Anterior cingulate cortex (tissue), 58 donors: ENCODE results near the gene NUMB.

Source experiments
- DNase-seq, 58 donors: peaks; one replicate each; lab custom pipeline; 2025; lab: John Stamatoyannopoulos, UW

NUMB gene

DNA sequence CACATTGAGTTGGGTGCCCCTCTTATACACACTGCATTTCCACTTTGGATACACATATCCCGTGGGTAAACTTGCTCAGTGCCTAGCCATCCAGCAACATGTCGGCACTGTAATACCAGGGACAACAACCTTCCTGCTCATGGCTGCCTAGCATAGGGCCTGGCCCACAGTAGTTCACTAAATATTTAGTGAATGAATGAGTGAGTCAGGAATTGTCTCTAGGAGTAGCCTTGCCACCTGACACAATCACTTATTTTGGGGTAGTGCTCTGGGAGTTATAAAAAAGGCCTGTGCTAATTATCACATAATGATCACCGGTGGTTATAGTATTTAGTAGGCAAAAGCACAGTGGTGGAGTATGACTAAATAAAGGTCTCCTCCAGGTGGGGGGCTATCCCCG, 8.5 kb upstream of the NUMB start:
- no peak for DNase-seq

DNA sequence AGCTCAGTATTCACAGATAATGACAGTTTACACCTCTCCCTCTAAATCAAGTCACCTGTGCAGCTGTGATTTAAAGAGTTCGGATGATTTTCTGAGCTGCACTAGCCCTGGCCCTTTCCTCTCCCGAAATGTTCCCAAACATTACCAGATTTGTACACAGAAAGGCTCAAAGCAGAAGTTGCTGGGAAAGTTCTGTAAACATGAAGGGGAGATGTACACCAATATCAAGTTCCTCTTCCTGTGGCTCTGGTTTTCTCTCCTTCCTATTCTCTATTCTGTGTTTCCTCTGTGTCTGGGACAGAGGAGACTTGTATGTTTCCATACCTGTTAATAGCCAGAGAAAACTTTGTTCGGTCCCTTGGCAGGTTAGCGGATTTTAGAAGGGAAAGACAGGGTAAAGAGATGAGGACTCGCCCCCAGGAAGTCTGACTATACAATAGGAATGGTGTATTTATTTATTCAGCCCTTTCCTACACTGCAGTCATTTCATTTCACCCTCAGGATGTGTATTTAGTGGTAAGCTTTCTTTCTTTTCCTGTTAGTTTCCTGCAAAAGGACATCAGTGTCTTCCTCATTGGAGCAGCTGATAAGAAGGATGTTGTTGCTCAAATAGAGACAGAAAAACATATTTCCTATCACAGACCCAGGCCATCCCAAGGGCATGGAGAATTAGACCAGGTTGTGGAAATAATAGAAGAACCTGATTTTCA, 7.6 kb upstream of the NUMB start:
- peak in 1 of 58 donors; percentile 38 for DNase-seq

GRCh38 chr14:73463411-73463810, 5.1 kb upstream of the NUMB start:
- DNase-seq = peak in 8 of 58 donors; percentile 5 to 47 (median 18)

DNA sequence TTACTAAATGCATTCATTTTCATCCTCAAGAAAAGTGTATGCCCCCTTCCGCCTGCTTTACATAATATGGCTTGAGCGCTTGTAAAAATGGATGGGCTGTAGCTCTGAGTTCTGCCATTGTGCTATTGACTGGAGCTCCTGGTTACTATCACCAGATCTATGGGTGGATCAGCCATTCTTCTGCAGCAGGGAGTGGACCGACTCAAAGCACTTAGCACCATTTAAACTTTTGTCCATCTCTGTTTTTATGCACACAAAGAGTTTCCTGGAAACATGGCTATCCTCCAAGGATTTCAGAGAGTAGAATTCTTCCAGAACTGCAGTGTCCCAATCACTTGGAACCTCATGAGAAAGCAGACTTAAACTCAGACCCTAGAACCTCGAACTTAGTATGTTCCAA, 4.5 kb upstream of the NUMB start:
- no peak for DNase-seq

DNA sequence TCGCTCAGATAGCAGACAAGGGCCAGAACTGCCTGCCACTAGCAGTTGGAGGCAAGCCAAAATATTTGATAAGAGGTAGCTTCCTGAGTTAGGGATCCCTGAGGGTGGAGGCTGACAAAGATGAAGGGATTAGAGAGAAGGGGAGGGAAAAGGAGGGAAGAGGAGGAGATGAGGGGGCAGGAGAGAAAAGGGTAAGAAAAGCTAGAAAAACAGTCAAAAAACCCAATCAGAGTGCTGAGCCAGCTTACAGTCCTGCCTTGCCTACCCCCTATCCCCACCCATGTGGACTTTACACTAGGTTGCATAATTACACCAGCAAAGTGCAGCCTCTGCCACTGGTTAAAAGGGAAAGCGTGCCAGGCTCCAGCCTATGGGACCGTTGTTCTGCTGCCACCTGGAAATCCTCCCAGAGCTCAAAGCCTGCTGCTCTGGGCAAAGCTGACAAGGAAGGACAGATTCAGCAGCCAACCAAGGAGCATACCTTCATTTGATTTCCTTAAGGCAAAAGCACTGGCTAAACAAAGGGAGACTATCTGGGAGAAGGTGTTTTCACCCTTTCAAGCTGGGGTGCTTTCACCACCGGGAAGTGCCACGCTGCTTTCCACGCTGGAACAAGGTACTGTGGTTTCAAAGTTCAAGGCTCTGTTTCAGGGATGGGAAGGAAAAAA, 3.8 kb upstream of the NUMB start:
- DNase-seq = peak in 51 of 58 donors; percentile 6 to 82 (median 55)

DNA sequence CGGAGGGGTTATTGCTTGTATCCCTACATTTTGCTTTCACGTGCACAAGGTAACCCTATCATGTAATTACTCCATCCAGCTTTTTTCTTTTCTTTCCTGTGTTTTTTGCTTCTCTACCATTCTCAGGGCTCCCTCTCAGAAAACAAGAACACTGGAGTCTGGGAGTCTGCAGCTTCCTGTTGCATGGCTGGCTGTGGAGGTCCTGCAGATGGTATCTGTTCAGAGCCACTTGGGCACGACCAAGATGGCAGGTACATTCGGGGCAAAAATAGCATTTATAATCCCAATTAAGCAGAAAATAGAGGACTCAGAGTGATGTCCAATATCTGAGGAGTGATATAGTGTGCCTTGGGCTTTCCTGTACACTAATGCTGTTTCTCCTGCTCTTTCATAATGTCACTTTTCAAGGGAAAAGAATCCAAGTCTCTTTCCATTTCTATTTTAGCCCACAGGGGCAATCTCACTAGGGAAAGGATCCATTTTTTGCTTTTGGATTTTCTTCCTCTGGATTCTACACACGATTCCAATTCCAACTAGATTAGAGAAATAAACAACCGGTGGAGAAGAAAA, 3.2 kb upstream of the NUMB start:
- DNase-seq = no peak

GRCh38 chr14:73460691-73461127, 2.4 kb upstream of the NUMB start:
- DNase-seq = peak in 3 of 58 donors; percentile 10 to 50 (median 25)

GRCh38 chr14:73459959-73460358, 1.6 kb upstream of the NUMB start:
- DNase-seq = peak in 1 of 58 donors; percentile 12

- peak in 10 of 58 donors; percentile 16 to 76 (median 43) for DNase-seq
Observed at GRCh38 chr14:73457924-73458182, 493 bp downstream of the NUMB start.

DNA sequence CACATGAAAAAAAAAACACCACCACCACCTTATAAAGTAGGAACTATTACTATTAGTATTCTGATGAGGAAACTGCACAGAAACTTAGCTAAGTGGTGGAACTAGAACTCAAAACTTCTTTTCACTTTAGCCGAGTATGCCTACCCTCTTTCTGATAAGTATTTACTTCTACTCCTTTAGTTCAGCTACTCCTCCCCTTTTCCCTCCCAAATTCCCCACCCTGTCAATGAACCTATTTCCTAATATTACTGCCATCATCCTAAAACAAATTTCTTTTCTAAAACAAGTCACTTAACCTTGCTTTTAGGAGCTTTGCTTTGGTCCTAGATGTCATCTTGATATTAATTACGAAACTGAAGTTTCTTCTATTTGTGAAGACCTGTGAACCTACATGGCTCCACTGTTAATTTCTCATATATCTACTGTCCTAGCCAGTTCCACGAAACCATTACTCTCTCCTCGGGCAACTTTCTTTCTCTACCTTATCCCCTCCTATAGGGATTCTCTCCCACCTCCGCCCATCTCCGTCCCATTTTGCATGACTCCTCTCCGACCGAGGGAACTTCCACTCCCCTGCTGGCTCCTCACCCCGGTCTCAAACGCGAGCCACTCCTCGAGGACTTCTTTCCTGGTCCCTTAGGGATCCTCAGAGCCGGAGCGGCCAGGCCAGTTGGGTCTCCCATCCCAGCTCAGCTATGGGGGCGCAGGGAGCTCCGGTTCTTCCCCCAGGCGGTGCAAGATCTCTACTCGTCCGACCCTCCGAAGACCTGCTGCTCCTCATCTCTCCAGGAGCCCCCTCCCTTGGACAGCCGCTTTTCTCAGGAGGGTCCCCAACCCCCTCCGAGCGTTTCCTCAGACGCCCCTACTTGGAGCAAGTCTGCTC, 1.1 kb downstream of the NUMB start:
- DNase-seq = peak in 20 of 58 donors; percentile 14 to 57 (median 34)

- DNase-seq = no peak
Observed at GRCh38 chr14:73455294-73455693, 3.1 kb downstream of the NUMB start.

DNA sequence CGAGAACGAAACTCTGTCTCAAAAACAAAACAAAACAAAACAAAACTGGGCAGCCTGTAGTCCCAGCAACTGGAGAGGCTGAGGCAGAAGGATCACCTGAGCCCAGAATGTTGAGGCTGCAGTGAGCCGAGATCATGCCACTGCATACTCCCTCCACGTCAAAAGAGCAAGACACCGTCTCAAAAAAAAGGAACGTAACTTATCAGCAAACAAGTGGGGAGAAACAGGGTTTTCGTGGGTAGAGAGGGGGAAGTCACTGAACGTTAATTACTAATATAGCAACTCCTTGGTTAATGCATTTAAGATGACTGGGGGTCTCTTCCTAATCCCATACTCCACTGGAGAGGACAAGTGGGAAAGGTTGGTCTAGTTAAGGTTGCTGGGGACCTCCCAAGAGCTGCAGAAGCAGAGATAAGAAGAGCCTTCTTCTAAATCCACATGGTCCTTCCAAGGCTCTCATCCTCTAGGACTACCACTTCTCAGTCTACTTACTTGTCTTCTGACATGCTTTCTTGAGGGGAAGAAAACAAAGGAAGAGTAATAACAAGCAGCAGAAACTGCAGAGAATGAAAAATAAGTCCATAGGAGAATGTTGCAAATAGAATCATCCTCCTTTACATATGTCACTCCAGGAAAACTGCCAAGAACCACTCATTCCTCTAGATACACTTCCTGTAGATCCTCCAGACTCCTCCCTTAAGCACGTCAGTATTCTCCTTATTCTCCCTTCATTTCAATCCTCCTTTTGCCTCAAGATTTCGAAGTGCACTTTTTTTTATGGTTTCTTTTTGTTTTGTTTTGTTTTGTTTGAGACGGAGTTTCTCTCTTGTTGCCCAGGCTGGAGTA, 5.8 kb downstream of the NUMB start:
- DNase-seq = peak in 2 of 58 donors; percentile 21 to 26

DNA sequence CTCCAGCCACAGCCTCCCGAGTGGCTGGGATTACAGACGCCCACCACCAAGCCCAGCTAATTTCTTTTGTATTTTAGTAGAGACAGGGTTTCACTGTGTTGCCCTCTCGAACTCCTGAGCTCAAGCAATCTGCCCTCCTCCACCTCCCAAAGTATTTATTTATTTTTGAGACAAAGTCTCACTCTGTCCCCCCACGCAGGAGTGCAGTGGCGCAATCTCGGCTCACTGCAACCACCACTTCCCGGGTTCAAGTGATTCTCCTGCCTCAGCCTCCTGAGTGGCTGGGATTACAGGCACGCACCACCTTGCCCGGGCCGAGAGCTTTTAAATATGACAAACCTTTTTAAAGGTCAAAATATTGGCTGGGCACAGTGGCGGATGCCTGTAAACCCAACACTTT, 14.6 kb downstream of the NUMB start:
- no peak for DNase-seq

DNA sequence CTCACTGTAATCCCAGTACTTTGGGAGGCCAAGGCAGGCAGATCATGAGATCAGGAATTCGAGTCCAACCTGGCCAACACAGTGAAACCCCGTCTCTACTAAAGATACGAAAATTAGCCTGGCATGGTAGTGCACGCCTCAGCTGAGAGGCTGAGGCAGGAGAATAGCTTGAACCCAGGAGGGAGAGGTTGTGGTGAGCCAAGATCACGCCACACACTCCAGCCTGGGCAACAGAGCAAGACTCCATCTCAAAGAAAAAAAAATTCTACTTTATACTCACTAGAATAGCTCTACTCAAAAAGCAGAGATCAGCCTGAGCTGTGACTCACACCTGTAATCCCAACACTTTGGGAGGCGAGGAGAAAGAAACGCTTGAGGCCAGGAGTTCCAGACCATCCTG, 17.1 kb downstream of the NUMB start:
- no peak for DNase-seq

GRCh38 chr14:73438993-73439392, 19.4 kb downstream of the NUMB start:
- no peak for DNase-seq

GRCh38 chr14:73437206-73437605, 21.1 kb downstream of the NUMB start:
- no peak for DNase-seq

DNA sequence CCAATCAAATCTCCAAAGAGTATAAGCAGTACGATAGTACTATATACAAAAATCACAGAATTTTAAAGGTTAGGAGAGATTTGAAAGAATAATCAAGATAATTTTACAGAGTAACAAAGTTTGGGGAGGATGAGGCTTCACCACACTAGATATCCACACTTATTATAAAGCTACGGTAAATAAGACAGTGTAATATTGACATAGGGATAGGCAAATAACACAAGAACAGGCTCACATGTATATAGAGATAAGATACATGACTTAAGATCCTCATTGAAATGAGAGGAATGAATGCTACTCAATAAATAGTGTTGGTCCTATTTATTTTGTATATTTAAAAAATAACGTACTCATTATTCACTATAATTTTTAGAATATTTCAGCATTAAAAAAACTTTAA, 26.2 kb downstream of the NUMB start:
- no peak for DNase-seq

DNA sequence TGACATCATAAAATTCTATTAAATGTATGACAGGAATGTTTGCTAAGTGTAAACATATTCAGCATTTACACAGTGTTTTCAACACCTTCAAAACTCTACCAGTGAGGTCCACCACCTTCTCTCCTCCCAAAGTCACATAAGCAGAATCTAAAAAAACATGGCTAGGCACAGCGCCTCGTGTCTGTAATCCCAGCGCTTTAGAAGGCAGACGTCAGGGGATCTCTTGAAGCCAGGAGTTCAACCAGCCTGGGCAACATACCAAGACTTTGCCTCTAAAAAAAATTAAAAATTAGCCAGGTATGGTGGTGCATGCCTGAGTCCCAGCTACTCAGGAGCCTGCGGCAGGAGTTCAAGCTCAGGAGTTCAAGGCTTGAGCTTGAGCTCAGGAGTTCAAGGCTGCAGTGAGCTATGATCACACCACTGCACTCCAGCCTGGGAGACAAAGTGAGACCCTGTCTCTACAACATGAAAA, 30.0 kb downstream of the NUMB start:
- no peak for DNase-seq

- DNase-seq = no peak
Observed at GRCh38 chr14:73427516-73428264, 30.7 kb downstream of the NUMB start.
